ENCODE data around the gene ITIH4.

DNA sequence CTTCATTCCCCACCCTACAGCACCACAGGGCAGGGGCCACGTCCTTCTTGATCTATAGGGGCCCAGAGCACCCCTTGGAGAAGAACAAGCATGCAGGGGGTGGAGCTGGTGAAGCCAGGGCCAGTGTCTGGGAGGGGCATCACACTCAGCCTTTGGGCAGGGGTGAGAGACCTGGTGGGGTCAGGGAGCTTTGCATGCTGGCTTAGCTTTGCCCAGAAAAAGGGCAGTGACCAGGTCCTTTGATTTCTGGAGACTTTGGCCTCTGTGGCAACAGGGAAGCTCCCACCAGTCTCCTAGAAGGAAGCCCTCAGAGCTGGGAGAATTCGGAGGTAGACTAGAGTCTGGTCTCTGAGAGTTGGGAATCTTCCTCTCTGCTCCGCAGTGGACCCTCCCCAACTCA lies 990 bp downstream of the ITIH4 start:
- TF ChIP-seq, protein P1, sequence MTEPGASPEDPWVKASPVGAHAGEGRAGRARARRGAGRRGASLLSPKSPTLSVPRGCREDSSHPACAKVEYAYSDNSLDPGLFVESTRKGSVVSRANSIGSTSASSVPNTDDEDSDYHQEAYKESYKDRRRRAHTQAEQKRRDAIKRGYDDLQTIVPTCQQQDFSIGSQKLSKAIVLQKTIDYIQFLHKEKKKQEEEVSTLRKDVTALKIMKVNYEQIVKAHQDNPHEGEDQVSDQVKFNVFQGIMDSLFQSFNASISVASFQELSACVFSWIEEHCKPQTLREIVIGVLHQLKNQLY (CRISPR knock-in tag; IDR thresholded peaks at IDR 0.05): no peak
- TF ChIP-seq USF2 (CRISPR knock-in tag; IDR thresholded peaks at IDR 0.05) (no peak), CBFB (CRISPR knock-in tag; IDR thresholded peaks at IDR 0.05; ENCODE audit: low read depth) (no peak), ZNF671 (CRISPR knock-in tag; IDR thresholded peaks at IDR 0.05) (no peak)
- TF ChIP-seq, protein P2, sequence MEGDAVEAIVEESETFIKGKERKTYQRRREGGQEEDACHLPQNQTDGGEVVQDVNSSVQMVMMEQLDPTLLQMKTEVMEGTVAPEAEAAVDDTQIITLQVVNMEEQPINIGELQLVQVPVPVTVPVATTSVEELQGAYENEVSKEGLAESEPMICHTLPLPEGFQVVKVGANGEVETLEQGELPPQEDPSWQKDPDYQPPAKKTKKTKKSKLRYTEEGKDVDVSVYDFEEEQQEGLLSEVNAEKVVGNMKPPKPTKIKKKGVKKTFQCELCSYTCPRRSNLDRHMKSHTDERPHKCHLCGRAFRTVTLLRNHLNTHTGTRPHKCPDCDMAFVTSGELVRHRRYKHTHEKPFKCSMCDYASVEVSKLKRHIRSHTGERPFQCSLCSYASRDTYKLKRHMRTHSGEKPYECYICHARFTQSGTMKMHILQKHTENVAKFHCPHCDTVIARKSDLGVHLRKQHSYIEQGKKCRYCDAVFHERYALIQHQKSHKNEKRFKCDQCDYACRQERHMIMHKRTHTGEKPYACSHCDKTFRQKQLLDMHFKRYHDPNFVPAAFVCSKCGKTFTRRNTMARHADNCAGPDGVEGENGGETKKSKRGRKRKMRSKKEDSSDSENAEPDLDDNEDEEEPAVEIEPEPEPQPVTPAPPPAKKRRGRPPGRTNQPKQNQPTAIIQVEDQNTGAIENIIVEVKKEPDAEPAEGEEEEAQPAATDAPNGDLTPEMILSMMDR (IDR thresholded peaks at IDR 0.05): no peak
- TF ChIP-seq, protein P3, sequence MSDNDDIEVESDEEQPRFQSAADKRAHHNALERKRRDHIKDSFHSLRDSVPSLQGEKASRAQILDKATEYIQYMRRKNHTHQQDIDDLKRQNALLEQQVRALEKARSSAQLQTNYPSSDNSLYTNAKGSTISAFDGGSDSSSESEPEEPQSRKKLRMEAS (CRISPR knock-in tag; IDR thresholded peaks at IDR 0.05): no peak
